Dendritic cell treated with granulocyte-macrophage colony-stimulating factor and Interleukin-4, amounts not matched to agents 40 ng/mL and 50 ng/mL, for 4 days (primary cell): ENCODE results near the gene NOTCH4.

Source experiments
- H3K27ac Mint-ChIP-seq: one replicate; pipeline ENCODE4 v1.8.0; 2022; ENCODE audit warnings: mild to moderate bottlenecking, mixed read lengths
- H3K27me3 Mint-ChIP-seq: one replicate; pipeline ENCODE4 v1.8.0; 2022; ENCODE audit warnings: mild to moderate bottlenecking, mixed read lengths
- H3K36me3 Mint-ChIP-seq: one replicate; pipeline ENCODE4 v1.8.0; 2022; ENCODE audit warnings: low read depth, mixed read lengths
- H3K4me1 Mint-ChIP-seq: one replicate; pipeline ENCODE4 v1.8.0; 2022; ENCODE audit warnings: low read depth, mixed read lengths
- H3K4me3 Mint-ChIP-seq: one replicate; pipeline ENCODE4 v1.8.0; 2022; ENCODE audit warnings: mild to moderate bottlenecking, moderate library complexity, mixed read lengths
- H3K9me3 Mint-ChIP-seq: one replicate; pipeline ENCODE4 v1.8.0; 2022; ENCODE audit warnings: mixed read lengths
- intact Hi-C: fragments of 100-400 bp; cut with micrococcal nuclease; formaldehyde crosslinking; loops from one replicate; pipeline ENCODE4 v1.15.0; 2022

NOTCH4 gene

GRCh38 chr6:32149932-32150870 is 73.7 kb downstream of the NOTCH4 start:
- H3K36me3 Mint-ChIP-seq, result no peaks in the 10 kb centered on the region
- no peak overlapping the region for H3K27ac Mint-ChIP-seq
- H3K9me3 Mint-ChIP-seq, result no peaks in the 10 kb centered on the region
- peaks cover 48% of the 10 kb centered on the region for H3K4me1 Mint-ChIP-seq
- H3K27me3 Mint-ChIP-seq, result peaks cover 91% of the 10 kb centered on the region
- intact Hi-C loops, result no loop called here
- no peak overlapping the region for H3K4me3 Mint-ChIP-seq

GRCh38 chr6:32149092-32149755 is 74.6 kb downstream of the NOTCH4 start:
- peaks cover 39% of the 10 kb centered on the region for H3K4me1 Mint-ChIP-seq
- H3K4me3 Mint-ChIP-seq, result peak overlapping the region; percentile 80
- no peaks in the 10 kb centered on the region for H3K36me3 Mint-ChIP-seq
- intact Hi-C loops, result no loop called here
- H3K27ac Mint-ChIP-seq, result peak overlapping the region; percentile 69
- H3K9me3 Mint-ChIP-seq, result no peaks in the 10 kb centered on the region
- peaks cover 81% of the 10 kb centered on the region for H3K27me3 Mint-ChIP-seq

- H3K36me3 Mint-ChIP-seq, result no peaks in the 10 kb centered on the region
- intact Hi-C loops, result no loop called here
- peaks cover 31% of the 10 kb centered on the region for H3K4me1 Mint-ChIP-seq
Observed at GRCh38 chr6:32148289-32149091, 75.4 kb downstream of the NOTCH4 start.

GRCh38 chr6:32147401-32148132 is 76.3 kb downstream of the NOTCH4 start:
- H3K27me3 Mint-ChIP-seq, result peaks cover 67% of the 10 kb centered on the region
- no peaks in the 10 kb centered on the region for H3K9me3 Mint-ChIP-seq
- peaks cover 24% of the 10 kb centered on the region for H3K4me1 Mint-ChIP-seq
- H3K4me3 Mint-ChIP-seq, result peak overlapping the region; percentile 80
- intact Hi-C loops, result no loop called here
- peak overlapping the region; percentile 69 for H3K27ac Mint-ChIP-seq
- H3K36me3 Mint-ChIP-seq, result no peaks in the 10 kb centered on the region

More at GRCh38 chr6:32148289-32149091, 75.4 kb downstream of the NOTCH4 start:
- H3K27me3 Mint-ChIP-seq, result peaks cover 76% of the 10 kb centered on the region
- H3K27ac Mint-ChIP-seq, result peak overlapping the region; percentile 69
- H3K4me3 Mint-ChIP-seq, result peak overlapping the region; percentile 80
- no peaks in the 10 kb centered on the region for H3K9me3 Mint-ChIP-seq

- H3K4me1 Mint-ChIP-seq, result peaks cover 31% of the 10 kb centered on the region
- H3K27ac Mint-ChIP-seq, result no peak overlapping the region
- no peaks in the 10 kb centered on the region for H3K9me3 Mint-ChIP-seq
- no peaks in the 10 kb centered on the region for H3K36me3 Mint-ChIP-seq
- intact Hi-C loops, result no loop called here
- H3K27me3 Mint-ChIP-seq, result peaks cover 63% of the 10 kb centered on the region
- H3K4me3 Mint-ChIP-seq, result no peak overlapping the region
Observed at GRCh38 chr6:32146687-32147086, 77.2 kb downstream of the NOTCH4 start.

GRCh38 chr6:32146287-32146686 is 77.6 kb downstream of the NOTCH4 start:
- Mint-ChIP-seq H3K27me3 (peaks cover 61% of the 10 kb centered on the region), H3K4me1 (peaks cover 30% of the 10 kb centered on the region), H3K4me3 (no peak overlapping the region), H3K36me3 (no peaks in the 10 kb centered on the region), H3K9me3 (no peaks in the 10 kb centered on the region), H3K27ac (no peak overlapping the region)
- intact Hi-C loops, result no loop called here
